ENCODE measurements around the gene TPRN. TPM values are rescaled to one million over a fixed set of nuclear protein-coding genes. Genes with fewer than 3 reads are reported as not detected.

The TPRN gene
- total RNA-seq, 4 donors from 2014 or later, result 76.2 to 228 (median 117) TPM

DNA sequence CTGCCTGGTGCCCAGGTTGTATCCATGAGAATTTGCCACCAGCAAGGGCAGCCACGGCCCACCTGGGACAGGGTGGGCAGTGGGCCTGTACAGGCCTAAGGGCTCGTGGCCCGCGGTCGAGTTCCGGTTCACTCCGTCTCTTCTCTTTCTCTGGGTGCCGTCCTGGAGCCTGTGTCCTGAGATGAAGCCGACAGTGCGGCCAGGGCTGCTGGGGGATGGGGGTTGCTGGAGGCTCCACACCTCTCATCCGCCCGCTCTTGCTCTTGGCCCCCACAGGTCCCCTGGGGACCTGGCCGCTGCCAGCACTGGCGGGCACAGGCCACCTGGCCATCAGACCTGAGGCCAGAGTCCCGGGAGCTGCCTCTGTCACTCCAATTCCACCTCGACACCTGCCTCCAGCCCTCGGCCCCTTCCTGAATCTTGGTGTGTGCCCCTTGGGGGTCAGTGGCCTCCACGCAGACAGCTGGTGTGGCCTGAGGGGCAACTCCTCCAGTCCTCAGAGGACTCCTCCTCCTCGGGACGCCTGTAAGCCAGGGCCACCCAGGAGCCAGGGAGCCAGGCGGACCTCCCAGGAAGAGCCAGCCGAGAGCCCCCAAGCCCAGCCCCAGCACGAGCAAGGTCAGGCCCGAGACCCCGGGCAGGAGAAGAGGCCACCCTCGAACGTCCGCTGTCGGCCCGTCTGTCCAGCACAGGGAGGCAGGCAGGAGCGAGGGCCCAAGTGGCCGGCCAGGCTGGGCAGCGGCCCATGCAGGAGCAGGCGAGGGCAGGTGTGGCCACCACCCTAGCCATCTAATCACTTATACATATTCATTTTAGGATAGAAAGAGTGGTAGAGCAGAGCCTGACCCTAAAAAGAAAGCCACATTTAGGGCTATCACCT, 35.9 kb downstream of the TPRN start:
- Histone ChIP-seq H3K27ac (no peak overlapping the region), H3K9me3 (no peaks in the 10 kb centered on the region), H3K4me3 (no peak overlapping the region), H3K27me3 (peaks cover 100% of the 10 kb centered on the region), H3K36me3 (no peaks in the 10 kb centered on the region), H3K4me1 (peaks cover 19 to 48% (median 44%) of the 10 kb centered on the region in 4 donors)
- no peak for TF ChIP-seq POLR2AphosphoS5 (IDR thresholded peaks at IDR 0.05)
- TF ChIP-seq EP300 (IDR thresholded peaks at IDR 0.05; ENCODE audit: low read depth), result no peak
- TF ChIP-seq POLR2A (IDR thresholded peaks at IDR 0.05), result no peak
- TF ChIP-seq, protein P1, sequence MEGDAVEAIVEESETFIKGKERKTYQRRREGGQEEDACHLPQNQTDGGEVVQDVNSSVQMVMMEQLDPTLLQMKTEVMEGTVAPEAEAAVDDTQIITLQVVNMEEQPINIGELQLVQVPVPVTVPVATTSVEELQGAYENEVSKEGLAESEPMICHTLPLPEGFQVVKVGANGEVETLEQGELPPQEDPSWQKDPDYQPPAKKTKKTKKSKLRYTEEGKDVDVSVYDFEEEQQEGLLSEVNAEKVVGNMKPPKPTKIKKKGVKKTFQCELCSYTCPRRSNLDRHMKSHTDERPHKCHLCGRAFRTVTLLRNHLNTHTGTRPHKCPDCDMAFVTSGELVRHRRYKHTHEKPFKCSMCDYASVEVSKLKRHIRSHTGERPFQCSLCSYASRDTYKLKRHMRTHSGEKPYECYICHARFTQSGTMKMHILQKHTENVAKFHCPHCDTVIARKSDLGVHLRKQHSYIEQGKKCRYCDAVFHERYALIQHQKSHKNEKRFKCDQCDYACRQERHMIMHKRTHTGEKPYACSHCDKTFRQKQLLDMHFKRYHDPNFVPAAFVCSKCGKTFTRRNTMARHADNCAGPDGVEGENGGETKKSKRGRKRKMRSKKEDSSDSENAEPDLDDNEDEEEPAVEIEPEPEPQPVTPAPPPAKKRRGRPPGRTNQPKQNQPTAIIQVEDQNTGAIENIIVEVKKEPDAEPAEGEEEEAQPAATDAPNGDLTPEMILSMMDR (IDR thresholded peaks at IDR 0.05), result no peak
- in situ Hi-C loops (cut with MboI; ENCODE audit: low pct_ligation_motif_present in 1 of 4, low pct_unique_long_range_greater_than_20kb in 1 of 4, low sequenced_read_pairs in 3 of 4) (no loop called here), intact Hi-C loops (cut with DNase I; ENCODE audit: low total_unique reads) (no loop called here)
- WGBS, 2 donors (ENCODE audit: low coverage in 1 of 2), result 75% methylated on average over 34 of the region's 34 CpGs; no CpG with 5 or more reads in 1 of the 2 donors
- DNase-seq, result no peak

DNA sequence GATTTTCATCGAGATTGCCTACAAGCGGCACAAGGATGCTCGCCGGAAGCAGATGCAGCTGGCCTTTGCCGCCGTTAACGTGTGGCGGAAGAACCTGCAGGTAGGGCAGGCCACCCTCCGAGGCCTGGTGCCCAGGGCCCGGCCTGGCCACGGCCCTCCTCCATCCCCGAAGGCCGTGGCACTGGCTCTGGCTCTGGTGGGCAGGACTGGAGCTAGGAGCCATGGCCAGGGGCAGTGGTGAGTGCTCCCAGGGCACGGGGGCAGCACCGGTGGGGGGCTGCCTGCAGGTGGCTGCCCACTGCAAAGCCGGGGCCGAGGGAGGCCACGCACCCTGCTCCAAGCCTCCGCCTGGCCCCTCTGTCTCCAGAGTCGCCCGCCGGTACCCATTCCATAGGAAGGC, 36.7 kb downstream of the TPRN start:
- in situ Hi-C loops (cut with MboI; ENCODE audit: low pct_ligation_motif_present in 1 of 4, low pct_unique_long_range_greater_than_20kb in 1 of 4, low sequenced_read_pairs in 3 of 4) (no loop called here), intact Hi-C loops (cut with DNase I; ENCODE audit: low total_unique reads) (no loop called here)
- WGBS, 2 donors (ENCODE audit: low coverage in 1 of 2), result 94% methylated on average over 13 of the region's 22 CpGs; no CpG with 5 or more reads in 1 of the 2 donors
- Histone ChIP-seq H3K27ac (no peak overlapping the region), H3K9me3 (no peaks in the 10 kb centered on the region), H3K4me3 (no peak overlapping the region), H3K4me1 (peaks cover 19 to 41% (median 36%) of the 10 kb centered on the region in 4 donors), H3K36me3 (no peaks in the 10 kb centered on the region), H3K27me3 (peaks cover 100% of the 10 kb centered on the region)
- no peak for DNase-seq
- no peak for TF ChIP-seq EP300 (IDR thresholded peaks at IDR 0.05; ENCODE audit: low read depth)
- no peak for TF ChIP-seq POLR2AphosphoS5 (IDR thresholded peaks at IDR 0.05)
- TF ChIP-seq POLR2A (IDR thresholded peaks at IDR 0.05), result no peak
- TF ChIP-seq, protein P1 (IDR thresholded peaks at IDR 0.05), result no peak

DNA sequence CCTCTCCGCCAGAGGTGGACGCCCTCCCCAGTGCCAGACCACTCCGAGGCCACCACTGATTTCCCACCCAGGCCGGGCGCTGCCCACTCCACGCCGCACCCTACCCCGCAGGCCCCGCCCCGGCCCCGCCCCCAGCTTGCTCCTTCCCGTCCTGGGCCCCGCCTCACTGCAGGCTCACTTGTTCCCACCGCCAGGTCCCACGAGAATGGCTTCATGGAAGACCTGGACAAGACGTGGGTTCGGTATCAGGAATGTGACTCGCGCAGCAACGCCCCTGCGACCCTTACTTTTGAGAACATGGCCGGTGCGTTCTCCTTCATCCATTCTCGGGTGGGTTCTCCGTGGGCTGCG, 37.2 kb downstream of the TPRN start:
- Histone ChIP-seq H3K4me3 (peak overlapping the region in 2 of 4 donors; percentile 7 to 19), H3K36me3 (no peaks in the 10 kb centered on the region), H3K9me3 (no peaks in the 10 kb centered on the region), H3K4me1 (peaks cover 16 to 37% (median 31%) of the 10 kb centered on the region in 4 donors), H3K27ac (no peak overlapping the region), H3K27me3 (peaks cover 100% of the 10 kb centered on the region)
- intact Hi-C loops (cut with DNase I; ENCODE audit: low total_unique reads), result no loop called here
- in situ Hi-C loops (cut with MboI; ENCODE audit: low pct_ligation_motif_present in 1 of 4, low pct_unique_long_range_greater_than_20kb in 1 of 4, low sequenced_read_pairs in 3 of 4), result no loop called here
- 63% methylated on average over 13 of the region's 26 CpGs; no CpG with 5 or more reads in 1 of the 2 donors for WGBS, 2 donors (ENCODE audit: low coverage in 1 of 2)
- TF ChIP-seq POLR2AphosphoS5 (IDR thresholded peaks at IDR 0.05) (no peak), EP300 (IDR thresholded peaks at IDR 0.05; ENCODE audit: low read depth) (no peak), POLR2A (IDR thresholded peaks at IDR 0.05) (no peak)
- TF ChIP-seq, protein P1 (IDR thresholded peaks at IDR 0.05), result no peak
- DNase-seq, result no peak

DNA sequence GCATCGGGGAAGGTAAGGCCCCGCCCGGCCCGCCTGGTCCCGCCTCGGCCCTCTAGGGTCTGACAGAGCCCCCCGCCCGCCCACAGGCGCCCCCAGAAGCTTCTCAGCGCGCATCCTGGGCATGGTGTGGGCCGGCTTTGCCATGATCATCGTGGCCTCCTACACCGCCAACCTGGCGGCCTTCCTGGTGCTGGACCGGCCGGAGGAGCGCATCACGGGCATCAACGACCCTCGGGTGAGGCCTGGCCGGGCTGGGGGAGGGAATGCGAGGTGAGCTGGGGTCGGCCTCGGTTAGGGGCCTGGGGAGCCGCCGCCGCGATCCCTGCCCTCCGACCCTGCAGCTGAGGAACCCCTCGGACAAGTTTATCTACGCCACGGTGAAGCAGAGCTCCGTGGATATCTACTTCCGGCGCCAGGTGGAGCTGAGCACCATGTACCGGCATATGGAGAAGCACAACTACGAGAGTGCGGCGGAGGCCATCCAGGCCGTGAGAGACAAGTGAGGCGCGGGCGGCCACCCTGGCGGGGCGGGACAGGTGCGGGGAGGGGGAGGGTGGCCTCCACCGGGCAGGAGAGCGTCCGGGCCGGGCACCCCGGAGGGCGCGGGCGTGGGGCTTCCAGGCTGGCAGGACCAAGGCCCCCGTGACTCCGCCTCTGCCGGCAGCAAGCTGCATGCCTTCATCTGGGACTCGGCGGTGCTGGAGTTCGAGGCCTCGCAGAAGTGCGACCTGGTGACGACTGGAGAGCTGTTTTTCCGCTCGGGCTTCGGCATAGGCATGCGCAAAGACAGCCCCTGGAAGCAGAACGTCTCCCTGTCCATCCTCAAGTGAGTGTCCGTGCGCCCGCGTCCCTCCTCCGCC, 37.8 kb downstream of the TPRN start:
- H3K4me1 ChIP-seq, result peaks cover 10 to 30% (median 25%) of the 10 kb centered on the region in 4 donors
- TF ChIP-seq, protein P1 (IDR thresholded peaks at IDR 0.05), result peak in 4 of 5 experiments; percentile 10 to 40 (median 26)
- TF ChIP-seq POLR2A (IDR thresholded peaks at IDR 0.05) (no peak), EP300 (IDR thresholded peaks at IDR 0.05; ENCODE audit: low read depth) (no peak), POLR2AphosphoS5 (IDR thresholded peaks at IDR 0.05) (no peak)
- DNase-seq, result peak; percentile 63
- peaks cover 100% of the 10 kb centered on the region for H3K27me3 ChIP-seq
- 18% methylated on average over 53 of the region's 74 CpGs; no CpG with 5 or more reads in 1 of the 2 donors for WGBS, 2 donors (ENCODE audit: low coverage in 1 of 2)
- H3K36me3 ChIP-seq, result no peaks in the 10 kb centered on the region
- H3K9me3 ChIP-seq, result no peaks in the 10 kb centered on the region
- peak overlapping the region in 1 of 4 donors; percentile 48 for H3K27ac ChIP-seq
- H3K4me3 ChIP-seq, result peak overlapping the region in 2 of 4 donors; percentile 7 to 19
- intact Hi-C loops (cut with DNase I; ENCODE audit: low total_unique reads) (no loop called here), in situ Hi-C loops (cut with MboI; ENCODE audit: low pct_ligation_motif_present in 1 of 4, low pct_unique_long_range_greater_than_20kb in 1 of 4, low sequenced_read_pairs in 3 of 4) (no loop called here)

All from transverse colon (tissue), 4 donors.